Muscle of leg (tissue), 11 donors: ENCODE measurements around the gene RNF214. TPM values are rescaled to one million over a fixed set of nuclear protein-coding genes. Genes with fewer than 3 reads are reported as not detected.

Experiments
- DNase-seq: peaks from one replicate; pipeline ENCODE4 v3.0.0; 2013
- H3K27ac ChIP-seq: one replicate; pipeline ENCODE4 v1.5.1; 2013; ENCODE audit warnings: mild to moderate bottlenecking, low read length, control low read depth
- H3K27me3 ChIP-seq: one replicate; pipeline ENCODE4 v1.6.1; 2013; ENCODE audit warnings: low read length; ENCODE audit not compliant: control insufficient read depth, insufficient read depth
- H3K36me3 ChIP-seq: one replicate; pipeline ENCODE4 v1.6.1; 2013; ENCODE audit warnings: low read length; ENCODE audit not compliant: control insufficient read depth, insufficient read depth
- H3K4me1 ChIP-seq: one replicate; pipeline ENCODE4 v1.6.1; 2013; ENCODE audit warnings: low read length; ENCODE audit not compliant: control insufficient read depth, insufficient read depth
- H3K4me3 ChIP-seq: one replicate; pipeline ENCODE4 v1.5.1; 2013; ENCODE audit warnings: low read length, control low read depth
- H3K9me3 ChIP-seq: replicated peaks from 2 replicates; pipeline ENCODE4 v1.6.1; 2013; ENCODE audit warnings: low read depth, low read length; ENCODE audit not compliant: control insufficient read depth
- WGBS: methylation state at CpG from one replicate; pipeline ENCODE4 v1.1.5; 2013; ENCODE audit warnings: missing lambda C conversion rate; ENCODE audit not compliant: insufficient coverage; 5-methylcytosine and 5-hydroxymethylcytosine counted together
- polyA plus RNA-seq, 8 donors: library from polyadenylated mRNA; unstranded; fragments of 120-200 nt; gene quantifications; one replicate each; pipeline versions ENCODE4 v1.2.1 to v1.2.3, GENCODE V29; 2013; ENCODE audit warnings: inconsistent platforms in 1 of 8, low replicate concordance in 1 of 8; ENCODE audit not compliant: insufficient read length in 8 of 8, insufficient read depth in 1 of 8
- total RNA-seq: library from RNA; stranded (reverse); fragments of 120-200 nt; gene quantifications from one replicate; pipeline ENCODE4 v1.2.4, GENCODE V29; 2013

Gene RNF214
- total and polyA plus RNA-seq, 9 donors, result 11.0 to 19.4 (median 16.9) TPM

DNA sequence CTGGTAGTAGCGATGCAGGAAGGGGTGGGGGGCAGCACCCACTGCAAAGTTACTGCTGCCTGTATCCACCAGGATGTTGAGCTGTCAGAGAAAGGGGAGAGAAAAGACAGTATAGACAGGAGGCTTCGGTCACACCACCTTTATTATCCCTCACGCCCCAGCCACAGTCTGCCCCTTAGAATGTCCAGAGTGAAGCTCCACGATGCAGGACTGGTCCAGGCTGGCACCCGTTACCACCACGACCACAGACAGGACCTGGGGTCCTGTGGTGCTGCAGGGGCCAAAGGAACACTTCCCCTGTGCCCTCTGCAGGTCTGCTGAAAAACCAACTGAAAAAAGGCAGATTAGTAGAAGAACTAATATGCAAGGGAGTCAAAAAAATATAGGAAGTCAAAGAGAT lies 64.4 kb downstream of the RNF214 start:
- Histone ChIP-seq H3K4me3 (no peak overlapping the region), H3K27me3 (no peaks in the 10 kb centered on the region), H3K4me1 (peaks cover 11% of the 10 kb centered on the region), H3K27ac (no peak overlapping the region), H3K9me3 (no peaks in the 10 kb centered on the region), H3K36me3 (peaks cover 20% of the 10 kb centered on the region)
- DNase-seq, result no peak
- WGBS, result 87% methylated on average over 4 of the region's 6 CpGs

DNA sequence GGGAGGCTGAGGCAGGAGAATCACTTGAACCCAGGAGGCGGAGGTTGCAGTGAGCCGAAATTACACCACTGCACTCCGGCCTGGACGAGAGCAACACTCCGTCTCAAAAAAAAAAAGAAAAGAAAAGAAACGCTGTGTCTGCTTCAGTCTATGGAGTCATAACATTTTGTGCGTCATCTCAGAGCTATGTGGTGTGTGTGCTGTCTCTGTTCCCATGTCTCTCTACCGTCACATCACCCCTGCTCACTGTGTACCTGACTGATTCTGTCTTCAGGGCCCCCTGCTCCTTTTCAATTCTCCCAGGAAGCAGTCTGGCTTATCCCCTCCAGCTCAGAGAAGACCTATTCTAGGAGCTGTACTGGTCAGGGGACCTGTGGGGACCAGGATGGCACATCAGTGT lies 65.7 kb downstream of the RNF214 start:
- 84% methylated on average over 5 of the region's 8 CpGs for WGBS
- Histone ChIP-seq H3K27ac (no peak overlapping the region), H3K4me1 (peaks cover 11% of the 10 kb centered on the region), H3K4me3 (no peak overlapping the region), H3K27me3 (no peaks in the 10 kb centered on the region), H3K9me3 (no peaks in the 10 kb centered on the region), H3K36me3 (peaks cover 13% of the 10 kb centered on the region)
- DNase-seq, result no peak

DNA sequence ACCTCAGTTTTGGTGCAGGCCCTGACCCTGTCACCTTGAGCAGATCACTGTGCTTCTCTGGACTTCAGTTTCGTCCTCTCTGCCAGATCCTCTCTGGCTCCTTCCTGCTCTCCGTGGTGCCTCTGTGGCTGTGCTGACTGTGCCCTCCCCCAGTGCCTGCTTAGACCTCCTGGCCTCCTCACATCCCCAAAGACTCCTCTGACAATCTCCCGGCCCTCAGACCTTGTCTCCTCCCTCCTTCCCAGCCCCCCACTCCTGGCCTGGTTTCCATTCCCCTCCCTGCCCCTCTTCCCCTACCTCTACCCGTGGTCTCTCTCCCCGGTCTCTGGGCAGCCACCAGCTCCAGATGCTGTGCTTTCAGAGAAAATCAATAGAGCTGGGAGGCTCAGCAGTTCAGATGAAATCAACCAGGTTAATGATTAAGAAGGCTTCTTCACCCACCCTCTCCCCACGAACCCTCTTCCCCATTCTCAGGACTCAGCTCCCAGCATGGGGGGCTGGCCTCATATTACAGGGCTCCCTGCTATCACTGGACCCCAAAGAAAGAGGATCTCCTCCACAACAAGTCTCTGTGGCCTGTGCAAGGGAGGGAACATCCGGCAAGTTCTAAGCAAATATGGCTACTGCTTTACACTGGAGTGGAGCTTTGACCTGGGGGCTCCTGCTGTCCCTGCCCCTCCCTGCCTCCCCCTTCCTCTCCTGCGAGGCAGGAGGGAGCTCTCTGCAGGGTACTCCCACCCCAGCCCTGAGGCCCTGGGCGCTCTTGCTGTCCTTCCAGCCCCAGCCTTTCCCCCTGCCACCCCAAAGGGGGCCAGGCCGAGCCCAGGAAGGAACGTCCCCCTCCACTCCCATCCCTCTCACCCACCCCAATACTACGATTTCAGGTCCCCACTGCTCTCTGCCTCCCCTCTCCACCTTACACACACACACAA lies 67.1 kb downstream of the RNF214 start:
- 33% methylated on average over 10 of the region's 12 CpGs for WGBS
- peaks cover 11% of the 10 kb centered on the region for H3K4me1 ChIP-seq
- H3K36me3 ChIP-seq, result peaks cover 10% of the 10 kb centered on the region
- H3K4me3 ChIP-seq, result no peak overlapping the region
- no peak overlapping the region for H3K27ac ChIP-seq
- DNase-seq, result no peak
- H3K27me3 ChIP-seq, result no peaks in the 10 kb centered on the region
- H3K9me3 ChIP-seq, result no peaks in the 10 kb centered on the region

DNA sequence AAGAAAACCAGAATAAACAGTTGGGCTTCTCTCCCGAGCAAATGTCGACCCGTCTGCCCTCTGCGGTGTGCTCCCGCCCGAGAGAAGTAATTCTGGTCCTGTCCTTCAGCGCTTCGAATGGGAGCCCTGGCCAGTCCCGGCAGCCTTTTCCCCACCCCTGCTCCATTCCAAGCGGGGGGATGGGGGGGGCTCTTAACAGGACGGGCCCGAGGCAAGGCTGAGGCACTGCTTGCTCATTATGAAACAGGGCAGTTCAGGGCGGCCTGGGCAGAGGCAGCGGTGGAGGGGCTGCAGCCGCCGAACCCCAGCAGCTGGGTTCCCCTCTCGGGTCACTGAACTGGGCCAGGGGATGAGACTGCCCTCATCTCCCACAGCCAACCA lies 67.8 kb downstream of the RNF214 start:
- peak; percentile 38 for DNase-seq
- peaks cover 10% of the 10 kb centered on the region for H3K36me3 ChIP-seq
- 20% methylated on average over 7 of the region's 17 CpGs for WGBS
- H3K27me3 ChIP-seq, result no peaks in the 10 kb centered on the region
- H3K4me1 ChIP-seq, result peaks cover 11% of the 10 kb centered on the region
- H3K27ac ChIP-seq, result no peak overlapping the region
- no peak overlapping the region for H3K4me3 ChIP-seq
- no peaks in the 10 kb centered on the region for H3K9me3 ChIP-seq

DNA sequence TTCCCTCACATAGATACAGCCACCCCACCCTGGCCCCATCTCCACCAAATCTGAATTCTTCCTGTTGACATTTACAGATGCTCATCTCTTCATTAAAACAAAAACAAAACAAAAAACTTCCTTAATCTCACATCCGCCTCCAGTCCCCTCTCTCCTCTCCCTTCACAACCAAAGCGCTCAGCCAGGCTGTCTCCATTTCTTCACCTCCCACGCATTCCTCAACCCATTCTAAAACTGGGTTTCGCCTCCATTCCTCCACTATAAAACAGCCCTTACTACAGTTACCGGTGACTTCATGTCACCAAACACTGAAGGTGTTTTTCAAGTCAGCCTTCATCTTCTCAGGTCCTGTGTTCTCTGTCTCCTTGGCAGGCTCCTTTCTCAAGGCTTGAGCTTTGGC lies 68.3 kb downstream of the RNF214 start:
- H3K36me3 ChIP-seq, result peaks cover 6% of the 10 kb centered on the region
- no peak for DNase-seq
- H3K9me3 ChIP-seq, result no peaks in the 10 kb centered on the region
- H3K27me3 ChIP-seq, result no peaks in the 10 kb centered on the region
- WGBS, result 62% methylated on average over 5 of the region's 5 CpGs
- H3K27ac ChIP-seq, result no peak overlapping the region
- H3K4me1 ChIP-seq, result peaks cover 11% of the 10 kb centered on the region
- H3K4me3 ChIP-seq, result no peak overlapping the region

DNA sequence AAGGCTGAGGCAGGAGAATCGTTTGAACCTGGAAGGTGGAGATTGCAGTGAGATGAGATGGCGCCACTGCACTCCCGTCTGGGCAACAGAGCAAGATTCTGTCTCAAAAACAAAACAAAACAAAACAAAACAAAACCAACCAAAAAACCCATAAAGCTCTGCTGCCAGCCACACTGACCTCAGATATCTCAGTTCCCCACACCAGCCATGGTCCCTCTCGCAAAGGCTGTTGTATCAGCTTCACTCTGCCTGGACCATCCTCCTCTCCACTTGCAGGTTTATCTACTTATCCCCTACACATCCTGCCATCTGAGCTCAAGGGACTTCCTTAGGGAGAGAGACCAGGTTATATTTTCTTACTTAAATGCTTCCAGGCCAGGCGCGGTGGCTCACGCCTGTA lies 69.8 kb downstream of the RNF214 start:
- Histone ChIP-seq H3K4me1 (peaks cover 11% of the 10 kb centered on the region), H3K27me3 (no peaks in the 10 kb centered on the region), H3K9me3 (no peaks in the 10 kb centered on the region), H3K4me3 (no peak overlapping the region), H3K27ac (no peak overlapping the region), H3K36me3 (peaks cover 7% of the 10 kb centered on the region)
- no peak for DNase-seq
- WGBS, result 96% methylated on average over 4 of the region's 7 CpGs

DNA sequence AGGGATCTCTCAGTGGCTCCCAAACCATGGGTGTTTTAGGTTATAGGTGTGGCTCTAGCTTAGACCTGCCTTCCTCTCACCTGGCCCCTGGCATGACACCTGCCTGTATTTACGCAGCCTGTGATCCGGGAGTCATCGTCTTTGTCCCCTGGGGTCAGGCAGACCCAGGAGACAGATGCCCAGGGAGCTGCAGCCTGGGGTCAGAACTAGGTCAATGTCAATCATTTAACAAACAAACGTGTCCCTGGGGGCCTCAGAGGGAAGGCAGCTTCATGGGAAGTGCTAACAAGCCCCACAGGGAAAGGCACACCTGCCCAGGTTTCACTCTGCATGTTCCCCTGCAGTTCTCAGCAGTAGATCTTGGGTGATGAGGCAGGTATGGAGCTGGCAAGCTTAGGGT lies 70.6 kb downstream of the RNF214 start:
- peaks cover 7% of the 10 kb centered on the region for H3K36me3 ChIP-seq
- no peak overlapping the region for H3K4me3 ChIP-seq
- no peak for DNase-seq
- no peak overlapping the region for H3K27ac ChIP-seq
- 71% methylated on average over 4 of the region's 4 CpGs for WGBS
- H3K27me3 ChIP-seq, result no peaks in the 10 kb centered on the region
- peaks cover 11% of the 10 kb centered on the region for H3K4me1 ChIP-seq
- H3K9me3 ChIP-seq, result no peaks in the 10 kb centered on the region

DNA sequence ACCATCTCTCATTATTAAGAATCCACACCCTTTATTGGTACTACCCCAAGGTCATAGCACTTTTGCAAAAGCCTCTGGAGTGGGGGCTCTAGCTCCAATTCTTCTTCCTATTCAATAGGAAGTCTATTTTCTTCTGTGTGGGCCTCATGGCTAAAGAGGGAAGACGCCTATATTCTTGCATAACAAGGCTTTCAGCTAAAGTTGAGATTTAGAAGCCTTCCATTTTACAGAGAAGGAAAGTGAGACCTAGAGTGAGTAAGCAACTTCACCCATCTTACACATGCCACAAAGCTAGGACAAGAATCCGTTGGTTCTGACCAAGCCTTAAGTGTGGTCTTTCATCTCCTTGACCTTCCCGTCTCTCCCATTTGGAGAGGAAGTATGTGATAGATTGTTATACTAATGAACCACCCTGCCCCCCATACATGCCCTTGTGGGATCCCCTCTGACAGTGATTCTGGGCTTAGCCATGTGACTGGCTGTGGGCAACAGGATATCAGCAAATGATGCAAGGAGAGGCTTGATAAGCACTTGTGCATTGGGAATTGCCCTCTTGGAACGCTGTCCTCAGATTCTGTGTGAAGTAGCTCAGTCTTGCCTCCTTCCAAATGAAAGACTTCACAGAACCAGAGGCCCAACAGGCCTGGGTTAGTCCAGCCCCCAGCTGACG lies 71.3 kb downstream of the RNF214 start:
- H3K9me3 ChIP-seq, result no peaks in the 10 kb centered on the region
- no peaks in the 10 kb centered on the region for H3K27me3 ChIP-seq
- H3K4me1 ChIP-seq, result peaks cover 11% of the 10 kb centered on the region
- no peak overlapping the region for H3K27ac ChIP-seq
- WGBS, result 100% methylated on average over 1 of the region's 5 CpGs
- no peak for DNase-seq
- no peak overlapping the region for H3K4me3 ChIP-seq
- peaks cover 7% of the 10 kb centered on the region for H3K36me3 ChIP-seq

DNA sequence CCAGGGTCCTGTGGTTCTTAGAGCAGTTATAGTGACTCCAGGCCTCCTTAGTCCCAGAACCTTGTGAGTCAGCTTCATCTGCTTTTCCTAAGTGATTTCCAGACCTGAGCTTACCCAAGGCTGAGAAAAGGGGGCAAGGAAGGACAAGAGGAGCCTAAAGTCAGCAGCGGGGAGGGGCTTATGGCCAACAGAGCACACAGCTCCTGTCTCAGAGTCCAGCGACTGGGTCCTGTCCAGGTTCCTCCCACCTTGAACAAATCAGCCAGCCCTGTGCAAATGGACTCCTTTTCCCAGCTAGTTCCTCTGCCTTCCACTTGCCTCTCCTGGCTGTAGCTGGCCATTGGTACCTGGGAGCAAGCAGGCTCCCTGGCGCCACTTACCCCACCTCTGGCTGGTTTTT lies 72.7 kb downstream of the RNF214 start:
- 90% methylated on average over 2 of the region's 3 CpGs for WGBS
- H3K9me3 ChIP-seq, result no peaks in the 10 kb centered on the region
- H3K4me3 ChIP-seq, result no peak overlapping the region
- peaks cover 7% of the 10 kb centered on the region for H3K36me3 ChIP-seq
- no peak for DNase-seq
- H3K4me1 ChIP-seq, result peaks cover 5% of the 10 kb centered on the region
- H3K27ac ChIP-seq, result no peak overlapping the region
- no peaks in the 10 kb centered on the region for H3K27me3 ChIP-seq

DNA sequence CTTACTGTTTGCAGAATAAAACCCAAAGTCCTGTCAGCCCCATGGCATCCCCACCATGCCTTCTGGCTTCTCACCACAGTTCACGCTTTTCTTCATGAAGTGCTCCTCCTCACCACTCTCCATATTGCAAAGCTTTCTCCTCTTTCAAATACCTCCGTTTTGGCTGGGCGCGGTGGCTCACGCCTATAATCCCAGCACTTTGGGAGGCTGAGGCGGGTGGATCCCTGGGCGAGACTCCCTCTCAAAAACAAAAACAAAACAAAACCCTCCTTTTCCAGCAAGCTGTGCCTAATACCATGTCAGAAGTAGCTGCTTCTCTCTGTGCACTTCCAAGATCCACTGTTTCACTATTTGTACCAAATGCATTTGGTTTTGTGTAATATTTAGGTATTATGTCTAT lies 76.8 kb downstream of the RNF214 start:
- DNase-seq, result no peak
- H3K27me3 ChIP-seq, result no peaks in the 10 kb centered on the region
- H3K4me3 ChIP-seq, result no peak overlapping the region
- H3K36me3 ChIP-seq, result peaks cover 7% of the 10 kb centered on the region
- H3K9me3 ChIP-seq, result no peaks in the 10 kb centered on the region
- no peak overlapping the region for H3K27ac ChIP-seq
- peaks cover 1% of the 10 kb centered on the region for H3K4me1 ChIP-seq
- WGBS, result 87% methylated on average over 7 of the region's 7 CpGs
